ENCODE results near the gene DNAH9.
"Not testable (repeated sequence)": the region's sequence is repeated elsewhere in the genome, so short reads cannot be mapped to it uniquely, and the experiment has no call there.

GRCh38 chr17:11972741-11973140 is 374.5 kb downstream of the DNAH9 start:
- TF ChIP-seq CTCF (IDR thresholded peaks at IDR 0.05; ENCODE audit: borderline replicate concordance, extremely low read depth, low read length, poor library complexity, severe bottlenecking); EZH2 (IDR thresholded peaks at IDR 0.05; ENCODE audit: borderline replicate concordance, low read depth, low read length, severe bottlenecking): not testable (repeated sequence)

Data from DND-41 (cell line).